Skeletal muscle tissue (tissue), 2 donors: ENCODE data around the gene HHIPL2. TPM values are rescaled to one million over a fixed set of nuclear protein-coding genes. Genes with fewer than 3 reads are reported as not detected.

ENCODE experiments used
- small RNA-seq: library from RNA; depleted of rRNA; stranded (forward); fragments of <200 nt; gene quantifications from one replicate; pipeline ENCODE3, GENCODE V24; 2014
- total RNA-seq: library from RNA; depleted of rRNA; stranded (reverse); fragments of >200 nt; gene quantifications from one replicate; pipeline ENCODE4 v1.2.3, GENCODE V29; 2014

Gene HHIPL2
- total RNA-seq, 1 donor from 2014 or later, result under 0.01 TPM

Small RNA genes within 50 kb of the gene (small RNA-seq; reads per million reads assigned to genes)
- gene RNU6-791P, result not detected

Other genes with a start within 250 kb of the HHIPL2 start
- 11.0 TPM for gene TAF1A, start 41.8 kb upstream of the HHIPL2 start, total RNA-seq
- 29.2 TPM for gene MIA3, start 70.0 kb upstream of the HHIPL2 start, total RNA-seq
- gene AIDA, start 164.4 kb upstream of the HHIPL2 start, total RNA-seq, result 34.4 TPM
- gene BROX, start 164.5 kb upstream of the HHIPL2 start, total RNA-seq, result 21.9 TPM
- not detected for gene FAM177B, start 189.1 kb upstream of the HHIPL2 start, total RNA-seq